AG04450 (cell line): ENCODE results near the gene RPL37A. TPM values are rescaled to one million over a fixed set of nuclear protein-coding genes. Genes with fewer than 3 reads are reported as not detected.

Experiments used
- CTCF ChIA-PET: fragments of 300-600, 350-600 bp; formaldehyde crosslinking; extraction: SDS; loops from one replicate; lab custom pipeline; 2022; ENCODE audit warnings: antibody characterized with exemption, inconsistent platforms; lab: Charles Lee
- POLR2A ChIA-PET: fragments of 350-600 bp; formaldehyde crosslinking; extraction: SDS; loops from one replicate; lab custom pipeline; 2021; ENCODE audit warnings: antibody characterized with exemption, inconsistent platforms; lab: Yijun Ruan, JAX
- DNase-seq: peaks from one replicate; pipeline ENCODE4 v3.0.0-alpha.2; 2011; ENCODE audit warnings: low read depth, low spot score
- H3K27ac ChIP-seq: one replicate; pipeline ENCODE4 v1.5.1; 2012; ENCODE audit warnings: low read depth, low read length, control low read depth
- H3K27me3 ChIP-seq: one replicate; pipeline ENCODE4 v1.6.0; 2012; ENCODE audit warnings: low read length; ENCODE audit not compliant: control insufficient read depth, insufficient read depth
- H3K4me3 ChIP-seq: 2 replicates; pipeline ENCODE4 v1.5.1; 2011; ENCODE audit warnings: mild to moderate bottlenecking, low read depth, low read length, control low read depth
- H3K9me3 ChIP-seq: 2 replicates; pipeline ENCODE4 v1.5.1; 2012; ENCODE audit warnings: low read length; ENCODE audit not compliant: control insufficient read depth, insufficient read depth
- polyA plus RNA-seq: library from polyadenylated mRNA; depleted of rRNA; stranded (reverse); fragments of >200 nt; gene quantifications from 2 replicates; pipeline ENCODE4 v1.2.3, GENCODE V29; 2011
- TF ChIP-seq, protein P1 (sequence below): IDR thresholded peaks from 2 replicates; pipeline ENCODE4 v1.5.1; 2011; ENCODE audit warnings: low read depth, low read length, control low read depth, inconsistent platforms

Gene RPL37A
- polyA plus RNA-seq, 1 experiment = 3,563 TPM

DNA sequence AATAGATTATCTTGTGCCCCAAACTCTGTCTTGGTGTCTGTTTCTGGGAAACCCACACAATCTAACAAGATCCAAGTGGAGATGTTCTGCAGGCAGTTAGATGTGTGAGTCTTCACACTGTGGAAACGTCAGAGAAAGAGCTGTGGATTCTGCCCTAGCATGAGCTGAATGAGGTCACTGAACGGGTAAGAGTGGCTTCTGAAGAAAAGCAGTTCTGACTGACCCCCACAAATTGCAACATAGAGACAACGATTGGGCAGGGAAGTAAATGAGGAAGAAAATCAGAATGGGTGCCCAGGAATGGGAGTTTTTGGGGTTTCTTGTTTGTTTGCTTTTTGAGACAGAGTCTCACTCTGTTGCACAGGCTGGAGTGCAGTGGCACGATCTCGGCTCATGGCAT is 12.9 kb upstream of the RPL37A start:
- no peak overlapping the region for H3K4me3 ChIP-seq
- CTCF ChIA-PET = no interaction called here
- H3K27ac ChIP-seq = no peak overlapping the region
- TF ChIP-seq, protein P1, sequence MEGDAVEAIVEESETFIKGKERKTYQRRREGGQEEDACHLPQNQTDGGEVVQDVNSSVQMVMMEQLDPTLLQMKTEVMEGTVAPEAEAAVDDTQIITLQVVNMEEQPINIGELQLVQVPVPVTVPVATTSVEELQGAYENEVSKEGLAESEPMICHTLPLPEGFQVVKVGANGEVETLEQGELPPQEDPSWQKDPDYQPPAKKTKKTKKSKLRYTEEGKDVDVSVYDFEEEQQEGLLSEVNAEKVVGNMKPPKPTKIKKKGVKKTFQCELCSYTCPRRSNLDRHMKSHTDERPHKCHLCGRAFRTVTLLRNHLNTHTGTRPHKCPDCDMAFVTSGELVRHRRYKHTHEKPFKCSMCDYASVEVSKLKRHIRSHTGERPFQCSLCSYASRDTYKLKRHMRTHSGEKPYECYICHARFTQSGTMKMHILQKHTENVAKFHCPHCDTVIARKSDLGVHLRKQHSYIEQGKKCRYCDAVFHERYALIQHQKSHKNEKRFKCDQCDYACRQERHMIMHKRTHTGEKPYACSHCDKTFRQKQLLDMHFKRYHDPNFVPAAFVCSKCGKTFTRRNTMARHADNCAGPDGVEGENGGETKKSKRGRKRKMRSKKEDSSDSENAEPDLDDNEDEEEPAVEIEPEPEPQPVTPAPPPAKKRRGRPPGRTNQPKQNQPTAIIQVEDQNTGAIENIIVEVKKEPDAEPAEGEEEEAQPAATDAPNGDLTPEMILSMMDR = no peak
- H3K27me3 ChIP-seq = no peaks in the 10 kb centered on the region
- H3K9me3 ChIP-seq = no peaks in the 10 kb centered on the region
- POLR2A ChIA-PET = no interaction called here
- no peak for DNase-seq

DNA sequence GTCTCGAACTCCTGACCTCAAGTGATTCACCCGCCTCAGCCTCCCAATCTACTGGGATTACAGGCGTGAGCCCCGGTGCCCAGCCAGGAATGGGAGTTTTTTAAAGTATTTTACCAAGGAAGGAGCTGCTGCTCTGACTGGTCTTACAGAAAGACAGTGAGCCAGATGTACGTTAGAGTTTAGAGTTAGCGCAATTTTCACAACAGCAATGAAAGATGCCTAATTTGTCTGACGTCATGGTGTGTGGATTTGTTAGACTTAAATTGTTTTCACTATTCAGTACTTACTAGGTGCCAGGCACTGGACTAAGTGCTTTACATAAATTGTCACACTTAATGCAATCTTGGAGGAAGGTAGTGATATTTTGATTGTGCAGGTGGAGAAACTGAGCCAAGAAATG is 12.4 kb upstream of the RPL37A start:
- Histone ChIP-seq H3K27ac (no peak overlapping the region), H3K4me3 (no peak overlapping the region), H3K27me3 (no peaks in the 10 kb centered on the region), H3K9me3 (no peaks in the 10 kb centered on the region)
- CTCF ChIA-PET = no interaction called here
- TF ChIP-seq, protein P1 = no peak
- no peak for DNase-seq
- POLR2A ChIA-PET = no interaction called here

DNA sequence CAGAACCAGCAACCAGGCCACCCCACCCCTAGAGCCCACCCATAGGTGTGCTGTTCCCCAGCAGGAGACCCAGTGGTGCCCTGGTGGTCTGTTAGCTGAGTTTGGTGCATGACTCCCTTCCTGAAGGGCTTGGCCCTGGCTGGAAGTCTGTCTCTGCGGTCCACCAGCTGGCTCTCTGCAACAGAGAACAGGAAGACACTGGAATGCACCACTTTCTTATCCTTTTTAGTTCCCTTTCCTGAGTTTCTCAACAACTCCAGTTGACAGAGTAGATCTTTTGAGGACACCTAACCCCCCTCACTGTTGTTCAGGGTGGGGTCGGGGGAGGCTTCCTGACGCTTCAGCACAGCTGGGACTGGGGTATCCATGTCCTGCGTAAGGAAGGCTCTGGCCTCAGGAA is 11.9 kb upstream of the RPL37A start:
- no peak overlapping the region for H3K27ac ChIP-seq
- DNase-seq = no peak
- TF ChIP-seq, protein P1 = no peak
- H3K9me3 ChIP-seq = no peaks in the 10 kb centered on the region
- no peaks in the 10 kb centered on the region for H3K27me3 ChIP-seq
- ChIA-PET POLR2A (no interaction called here), CTCF (no interaction called here)
- H3K4me3 ChIP-seq = no peak overlapping the region

DNA sequence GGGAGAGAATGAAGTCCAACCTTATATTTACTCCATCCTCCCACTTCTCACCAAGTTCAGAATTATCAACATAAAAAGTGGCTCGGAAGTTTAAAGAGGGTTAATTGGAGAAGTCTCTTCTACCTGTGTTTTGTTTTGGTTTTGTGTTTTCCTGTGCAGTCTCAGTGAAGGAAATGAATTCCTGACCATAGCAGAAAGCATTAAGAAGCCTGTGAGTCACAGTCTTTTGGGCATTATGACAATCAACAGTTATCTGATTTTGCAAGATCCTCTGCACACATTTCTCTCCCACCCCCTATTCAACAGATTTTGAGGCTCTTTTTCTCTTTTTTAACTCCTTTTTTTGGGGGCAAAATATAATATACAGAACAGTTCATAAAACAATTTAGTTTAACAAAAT is 8.6 kb upstream of the RPL37A start:
- Histone ChIP-seq H3K27ac (no peak overlapping the region), H3K9me3 (no peaks in the 10 kb centered on the region), H3K27me3 (no peaks in the 10 kb centered on the region), H3K4me3 (no peak overlapping the region)
- ChIA-PET POLR2A (interaction anchor here (0.6 to 1.0 kb wide), 2 partner anchors 9 to 294 kb away, joined by 3 read pairs; partner anchors contain the start of gene RPL37A), CTCF (no interaction called here)
- TF ChIP-seq, protein P1 = no peak
- peak; percentile 26 for DNase-seq

DNA sequence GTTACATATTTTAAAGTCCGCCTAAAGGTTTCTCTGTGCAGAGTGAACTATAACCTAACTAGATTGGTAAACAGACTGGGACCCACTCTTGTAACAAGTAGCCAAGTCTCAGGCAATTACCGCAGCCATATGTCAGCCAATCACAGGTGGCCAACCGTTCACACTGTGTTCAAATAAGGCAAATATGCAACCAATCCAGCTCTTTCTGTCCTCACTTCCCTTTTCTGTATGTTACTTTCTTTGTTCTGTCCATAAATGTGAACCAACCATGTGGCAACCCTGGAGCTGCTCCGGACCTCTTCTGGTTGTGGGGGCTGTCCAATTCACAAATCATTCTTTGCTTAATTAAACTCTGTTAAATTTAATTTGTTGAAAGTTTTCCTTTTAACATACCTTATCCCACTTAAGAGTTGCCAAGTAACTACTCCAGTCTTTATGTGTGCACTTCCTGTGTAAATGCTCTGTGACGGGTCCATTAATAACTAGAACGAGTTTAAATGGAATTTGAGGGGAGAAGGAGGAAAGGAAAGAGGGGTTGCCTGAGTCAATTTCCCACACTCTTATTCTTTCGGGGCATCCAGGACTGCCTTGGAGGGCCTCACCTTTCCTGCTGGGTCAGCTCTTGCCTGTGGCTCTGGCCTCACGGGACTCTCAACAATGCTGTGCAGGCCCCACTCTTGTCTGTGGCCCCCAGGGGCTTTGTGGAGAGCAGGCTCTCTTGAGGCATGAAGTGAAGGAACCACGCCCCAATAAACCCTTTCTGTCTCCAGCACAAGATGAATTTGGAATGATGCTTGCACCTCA is 6.6 kb upstream of the RPL37A start:
- ChIA-PET POLR2A (no interaction called here), CTCF (interaction anchor here (1.0 kb wide), 1 partner anchor 270 kb away, joined by 3 read pairs; no protein-coding TSS in a partner anchor)
- Histone ChIP-seq H3K27me3 (no peaks in the 10 kb centered on the region), H3K4me3 (no peak overlapping the region), H3K27ac (no peak overlapping the region), H3K9me3 (no peaks in the 10 kb centered on the region)
- TF ChIP-seq, protein P1 = no peak
- DNase-seq = no peak
